ENCODE results near the gene MFAP2. TPM values are rescaled to one million over a fixed set of nuclear protein-coding genes. Genes with fewer than 3 reads are reported as not detected.

The MFAP2 gene
- total RNA-seq, 1 experiment from 2014 or later = 141 TPM

DNA sequence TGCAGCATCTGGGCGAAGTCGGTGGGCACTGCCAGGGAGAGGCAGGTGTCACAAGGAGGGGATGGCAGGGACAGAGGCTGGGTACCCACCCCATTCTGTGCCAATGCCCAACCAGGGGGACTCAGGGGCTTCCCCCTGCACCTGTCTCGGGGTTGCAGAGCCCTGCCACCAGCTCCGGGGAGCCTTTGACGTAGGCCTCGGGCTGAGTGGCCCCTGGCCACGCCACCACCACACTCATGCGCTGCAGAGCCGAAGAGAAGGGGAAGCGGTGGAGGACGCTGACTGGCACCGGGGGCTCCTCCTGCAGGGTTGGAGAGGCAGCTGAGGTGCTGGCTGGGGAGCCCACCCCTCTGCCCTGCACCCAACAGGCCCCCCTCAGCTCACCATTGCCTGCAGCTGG lies 11.7 kb upstream of the MFAP2 start:
- CTCF ChIA-PET = interaction anchor here (0.6 to 1.4 kb wide), 2 partner anchors 40 to 367 kb away, joined by 4 to 5 read pairs; no protein-coding TSS in a partner anchor
- no peaks in the 10 kb centered on the region for H3K36me3 Mint-ChIP-seq
- no peaks in the 10 kb centered on the region for H3K27me3 Mint-ChIP-seq (ENCODE audit: low read depth)
- POLR2A ChIA-PET = no interaction called here
- TF ChIP-seq ETV6 (CRISPR knock-in tag; IDR thresholded peaks at IDR 0.05) = no peak
- TF ChIP-seq ZNF396 (CRISPR knock-in tag; IDR thresholded peaks at IDR 0.05; ENCODE audit: borderline replicate concordance) = no peak
- TF ChIP-seq, protein P1, sequence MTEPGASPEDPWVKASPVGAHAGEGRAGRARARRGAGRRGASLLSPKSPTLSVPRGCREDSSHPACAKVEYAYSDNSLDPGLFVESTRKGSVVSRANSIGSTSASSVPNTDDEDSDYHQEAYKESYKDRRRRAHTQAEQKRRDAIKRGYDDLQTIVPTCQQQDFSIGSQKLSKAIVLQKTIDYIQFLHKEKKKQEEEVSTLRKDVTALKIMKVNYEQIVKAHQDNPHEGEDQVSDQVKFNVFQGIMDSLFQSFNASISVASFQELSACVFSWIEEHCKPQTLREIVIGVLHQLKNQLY (CRISPR knock-in tag; IDR thresholded peaks at IDR 0.05) = no peak
- no peak for TF ChIP-seq GRHL2 (CRISPR knock-in tag; IDR thresholded peaks at IDR 0.05; ENCODE audit: insufficient replicate concordance, severe bottlenecking)
- H3K27ac Mint-ChIP-seq = no peak overlapping the region
- no peak overlapping the region for H3K4me3 Mint-ChIP-seq
- ATAC-seq = no peak
- no peak for DNase-seq (ENCODE audit: low spot score)
- no peaks in the 10 kb centered on the region for H3K4me1 Mint-ChIP-seq
- H3K9me3 Mint-ChIP-seq = no peaks in the 10 kb centered on the region

DNA sequence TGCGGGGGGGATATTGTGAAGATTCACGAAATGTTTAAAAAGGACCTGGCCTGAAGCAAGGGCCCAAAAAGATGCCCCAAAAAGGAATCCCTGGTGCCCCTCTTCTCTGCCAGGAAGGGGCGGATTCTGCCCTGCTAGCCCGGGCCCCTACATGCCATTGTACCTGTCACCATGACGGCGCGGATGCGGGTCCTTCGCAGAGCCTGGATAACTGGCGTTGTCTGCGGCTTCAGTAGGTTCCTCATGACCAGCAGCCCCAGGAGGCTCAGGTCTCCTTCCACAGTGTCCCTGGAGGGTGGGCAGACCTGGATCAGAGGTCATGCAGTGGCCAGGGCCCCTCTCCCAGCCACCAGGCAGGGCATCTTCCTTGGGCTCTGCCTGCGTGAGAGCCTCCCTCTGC lies 11.2 kb upstream of the MFAP2 start:
- DNase-seq (ENCODE audit: low spot score) (no peak), ATAC-seq (no peak)
- no peak for TF ChIP-seq ZNF232 (CRISPR knock-in tag; IDR thresholded peaks at IDR 0.05)
- no peaks in the 10 kb centered on the region for H3K36me3 Mint-ChIP-seq
- no peaks in the 10 kb centered on the region for H3K9me3 Mint-ChIP-seq
- no peaks in the 10 kb centered on the region for H3K4me1 Mint-ChIP-seq
- CTCF ChIA-PET = interaction anchor here (1.5 kb wide), 1 partner anchor 13 kb away, joined by 6 read pairs; no protein-coding TSS in a partner anchor
- POLR2A ChIA-PET = no interaction called here
- H3K4me3 Mint-ChIP-seq = no peak overlapping the region
- H3K27me3 Mint-ChIP-seq (ENCODE audit: low read depth) = no peaks in the 10 kb centered on the region
- no peak overlapping the region for H3K27ac Mint-ChIP-seq

DNA sequence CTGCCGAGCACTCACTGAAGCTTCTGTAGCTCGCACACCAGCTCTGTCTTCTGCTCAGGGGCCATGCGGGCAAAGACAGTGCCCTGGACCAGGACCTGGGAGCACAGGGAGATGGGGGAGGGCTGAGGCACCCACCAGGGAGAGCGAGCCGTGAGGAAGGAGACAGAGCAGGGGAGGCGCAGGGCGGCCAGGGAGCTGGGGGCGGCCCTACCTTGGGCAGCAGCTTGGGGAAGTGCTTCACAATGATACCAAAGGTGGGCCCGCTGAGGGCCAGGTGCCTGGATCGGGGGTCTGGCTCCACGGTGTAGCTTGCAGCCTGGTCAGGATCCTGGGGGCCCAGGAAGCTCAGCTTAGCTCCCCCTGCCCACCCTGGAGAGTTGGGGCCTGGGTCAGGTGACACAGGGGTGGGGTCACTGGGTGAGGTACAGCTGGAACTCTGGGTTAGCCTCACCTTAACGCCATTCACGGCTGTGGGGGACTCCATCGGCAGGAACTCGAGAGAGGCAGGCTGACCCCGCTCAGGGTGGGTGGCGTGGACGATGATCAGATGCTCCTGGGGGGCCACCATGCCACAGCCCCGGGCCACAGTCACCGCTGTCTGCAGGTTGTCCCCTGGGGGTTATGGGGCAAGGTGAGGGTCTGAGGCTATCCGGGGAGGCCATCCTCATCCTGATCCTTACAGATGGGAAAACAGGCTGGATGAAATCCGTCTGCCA lies 9.4 kb upstream of the MFAP2 start:
- TF ChIP-seq EMX1 (CRISPR knock-in tag; IDR thresholded peaks at IDR 0.05) (no peak), NR1H2 (CRISPR knock-in tag; IDR thresholded peaks at IDR 0.05) (no peak), SMAD4 (CRISPR knock-in tag; IDR thresholded peaks at IDR 0.05) (no peak), ZNF317 (CRISPR knock-in tag; IDR thresholded peaks at IDR 0.05; ENCODE audit: borderline replicate concordance, low read depth) (no peak)
- TF ChIP-seq, protein P2, sequence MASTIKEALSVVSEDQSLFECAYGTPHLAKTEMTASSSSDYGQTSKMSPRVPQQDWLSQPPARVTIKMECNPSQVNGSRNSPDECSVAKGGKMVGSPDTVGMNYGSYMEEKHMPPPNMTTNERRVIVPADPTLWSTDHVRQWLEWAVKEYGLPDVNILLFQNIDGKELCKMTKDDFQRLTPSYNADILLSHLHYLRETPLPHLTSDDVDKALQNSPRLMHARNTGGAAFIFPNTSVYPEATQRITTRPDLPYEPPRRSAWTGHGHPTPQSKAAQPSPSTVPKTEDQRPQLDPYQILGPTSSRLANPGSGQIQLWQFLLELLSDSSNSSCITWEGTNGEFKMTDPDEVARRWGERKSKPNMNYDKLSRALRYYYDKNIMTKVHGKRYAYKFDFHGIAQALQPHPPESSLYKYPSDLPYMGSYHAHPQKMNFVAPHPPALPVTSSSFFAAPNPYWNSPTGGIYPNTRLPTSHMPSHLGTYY (CRISPR knock-in tag; IDR thresholded peaks at IDR 0.05) = no peak
- TF ChIP-seq, protein P1 (CRISPR knock-in tag; IDR thresholded peaks at IDR 0.05) = no peak
- TF ChIP-seq, protein P3, sequence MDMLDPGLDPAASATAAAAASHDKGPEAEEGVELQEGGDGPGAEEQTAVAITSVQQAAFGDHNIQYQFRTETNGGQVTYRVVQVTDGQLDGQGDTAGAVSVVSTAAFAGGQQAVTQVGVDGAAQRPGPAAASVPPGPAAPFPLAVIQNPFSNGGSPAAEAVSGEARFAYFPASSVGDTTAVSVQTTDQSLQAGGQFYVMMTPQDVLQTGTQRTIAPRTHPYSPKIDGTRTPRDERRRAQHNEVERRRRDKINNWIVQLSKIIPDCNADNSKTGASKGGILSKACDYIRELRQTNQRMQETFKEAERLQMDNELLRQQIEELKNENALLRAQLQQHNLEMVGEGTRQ (CRISPR knock-in tag; IDR thresholded peaks at IDR 0.05) = no peak
- DNase-seq (ENCODE audit: low spot score) = no peak
- Mint-ChIP-seq H3K4me1 (no peaks in the 10 kb centered on the region), H3K27me3 (ENCODE audit: low read depth) (no peaks in the 10 kb centered on the region), H3K27ac (no peak overlapping the region), H3K9me3 (no peaks in the 10 kb centered on the region), H3K4me3 (no peak overlapping the region), H3K36me3 (no peaks in the 10 kb centered on the region)
- ATAC-seq = no peak
- POLR2A ChIA-PET = interaction anchor here (1.0 kb wide), 1 partner anchor 18 kb away, joined by 3 read pairs; no protein-coding TSS in a partner anchor
- CTCF ChIA-PET = interaction anchor here (1.0 to 5.3 kb wide), 5 partner anchors 11 to 58 kb away, joined by 3 to 67 read pairs (median 5); no protein-coding TSS in a partner anchor

DNA sequence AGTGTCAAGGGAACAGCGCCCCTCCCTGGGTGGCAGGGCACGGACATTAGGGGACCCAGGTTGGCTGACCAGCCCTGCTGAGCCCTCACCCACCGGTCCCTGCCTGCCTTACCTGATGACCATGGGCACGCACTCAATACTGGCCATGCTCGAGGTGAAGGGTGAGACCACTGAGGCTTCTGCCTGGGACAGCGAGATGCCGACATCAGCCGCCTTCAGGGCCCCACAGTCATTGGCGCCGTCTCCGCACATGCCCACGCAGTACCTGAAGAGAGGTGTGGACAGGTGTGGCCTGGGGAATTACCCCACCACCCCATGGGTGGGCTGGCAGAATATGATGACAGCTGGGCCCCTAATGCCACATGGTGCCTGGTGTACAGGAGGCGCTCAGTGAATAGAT lies 7.8 kb upstream of the MFAP2 start:
- ATAC-seq = no peak
- H3K4me1 Mint-ChIP-seq = peaks cover 6% of the 10 kb centered on the region
- H3K27me3 Mint-ChIP-seq (ENCODE audit: low read depth) = no peaks in the 10 kb centered on the region
- ChIA-PET CTCF (interaction anchor here (1.8 to 5.3 kb wide), 6 partner anchors 10 to 367 kb away, joined by 15 to 67 read pairs (median 29); no protein-coding TSS in a partner anchor), POLR2A (no interaction called here)
- H3K4me3 Mint-ChIP-seq = no peak overlapping the region
- DNase-seq (ENCODE audit: low spot score) = no peak
- no peak overlapping the region for H3K27ac Mint-ChIP-seq
- TF ChIP-seq, protein P4, sequence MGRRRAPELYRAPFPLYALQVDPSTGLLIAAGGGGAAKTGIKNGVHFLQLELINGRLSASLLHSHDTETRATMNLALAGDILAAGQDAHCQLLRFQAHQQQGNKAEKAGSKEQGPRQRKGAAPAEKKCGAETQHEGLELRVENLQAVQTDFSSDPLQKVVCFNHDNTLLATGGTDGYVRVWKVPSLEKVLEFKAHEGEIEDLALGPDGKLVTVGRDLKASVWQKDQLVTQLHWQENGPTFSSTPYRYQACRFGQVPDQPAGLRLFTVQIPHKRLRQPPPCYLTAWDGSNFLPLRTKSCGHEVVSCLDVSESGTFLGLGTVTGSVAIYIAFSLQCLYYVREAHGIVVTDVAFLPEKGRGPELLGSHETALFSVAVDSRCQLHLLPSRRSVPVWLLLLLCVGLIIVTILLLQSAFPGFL (CRISPR knock-in tag; IDR thresholded peaks at IDR 0.05; ENCODE audit: borderline replicate concordance) = no peak
- TF ChIP-seq TP53 (CRISPR knock-in tag; IDR thresholded peaks at IDR 0.05) = no peak
- H3K9me3 Mint-ChIP-seq = no peaks in the 10 kb centered on the region
- no peaks in the 10 kb centered on the region for H3K36me3 Mint-ChIP-seq
